Endodermal cell (in vitro differentiated cells): ENCODE results near the gene NMU. TPM values are rescaled to one million over a fixed set of nuclear protein-coding genes. Genes with fewer than 3 reads are reported as not detected.
"Not testable (repeated sequence)": the region's sequence is repeated elsewhere in the genome, so short reads cannot be mapped to it uniquely, and the experiment has no call there.

Source experiments
- DNase-seq: peaks from one replicate; pipeline ENCODE4 v3.0.0-alpha.2; 2017
- H3K27ac ChIP-seq: 2 replicates; pipeline ENCODE4 v1.5.1; 2013; ENCODE audit warnings: mild to moderate bottlenecking, low read depth, low read length, moderate library complexity
- H3K27me3 ChIP-seq: 2 replicates; pipeline ENCODE4 v1.6.1; 2013; ENCODE audit warnings: mild to moderate bottlenecking, low read length, moderate library complexity; ENCODE audit not compliant: insufficient read depth, control insufficient read depth, poor library complexity, severe bottlenecking
- H3K36me3 ChIP-seq: 2 replicates; pipeline ENCODE4 v1.7.0; 2013; ENCODE audit warnings: mild to moderate bottlenecking, low read length, moderate library complexity; ENCODE audit not compliant: control insufficient read depth, insufficient read depth
- H3K4me1 ChIP-seq: one replicate; pipeline ENCODE4 v1.7.0; 2013; ENCODE audit warnings: low read length; ENCODE audit not compliant: control insufficient read depth, insufficient read depth
- H3K4me3 ChIP-seq: 2 replicates; pipeline ENCODE4 v1.5.1; 2013; ENCODE audit warnings: mild to moderate bottlenecking, low read length, moderate library complexity
- H3K9ac ChIP-seq: 2 replicates; pipeline ENCODE4 v1.6.1; 2013; ENCODE audit warnings: mild to moderate bottlenecking, low read length, moderate library complexity; ENCODE audit not compliant: poor library complexity, severe bottlenecking; ENCODE audit errors: extremely low read depth
- H3K9me3 ChIP-seq: 2 replicates; pipeline ENCODE4 v1.6.1; 2013; ENCODE audit warnings: mild to moderate bottlenecking, low read length, moderate library complexity; ENCODE audit not compliant: control insufficient read depth
- H3K27ac Mint-ChIP-seq: 2 replicates; pipeline ENCODE4 v1.8.0; 2020; ENCODE audit warnings: mixed read lengths
- H3K27me3 Mint-ChIP-seq: 2 replicates; pipeline ENCODE4 v1.8.0; 2021; ENCODE audit warnings: mild to moderate bottlenecking, mixed read lengths; ENCODE audit not compliant: insufficient read depth
- H3K36me3 Mint-ChIP-seq: 2 replicates; pipeline ENCODE4 v1.8.0; 2020; ENCODE audit warnings: low read depth, mixed read lengths
- H3K4me1 Mint-ChIP-seq: 2 replicates; pipeline ENCODE4 v1.8.0; 2020; ENCODE audit warnings: mixed read lengths
- H3K4me3 Mint-ChIP-seq: 2 replicates; pipeline ENCODE4 v1.8.0; 2020; ENCODE audit warnings: mild to moderate bottlenecking, moderate library complexity, mixed read lengths
- H3K9me3 Mint-ChIP-seq: 2 replicates; pipeline ENCODE4 v1.8.0; 2020; ENCODE audit warnings: mild to moderate bottlenecking, mixed read lengths
- CTCF ChIP-seq: fragments of 200-600 bp; sonication (generic); conservative IDR thresholded peaks from 2 replicates; pipeline ENCODE4 v1.5.0; 2021; ENCODE audit warnings: antibody characterized with exemption, mild to moderate bottlenecking
- WGBS, 2 experiments: methylation state at CpG; one replicate each; pipeline versions ENCODE4 v1.1.5 to v1.1.7; 2013; ENCODE audit warnings: missing lambda C conversion rate in 2 of 2, mixed read lengths in 1 of 2; ENCODE audit not compliant: insufficient coverage in 1 of 2, insufficient read length in 1 of 2; 5-methylcytosine and 5-hydroxymethylcytosine counted together
- total RNA-seq, 2 donors: library from RNA; stranded (reverse); fragmentation: NEBNext Ultra II Directional in 1 of 2; extraction: Animal tissue kit (Norgen Biotek cat#: 25700) in 1 of 2; gene quantifications; 2 replicates in 1 of 2; 3 replicates in 1 of 2; pipeline ENCODE4 v1.2.1, GENCODE V29; 2021

The NMU gene
- total RNA-seq, 2 donors from 2014 or later: 9.6 to 17.2 TPM

- no peak overlapping the region for H3K27ac Mint-ChIP-seq
- H3K27me3 Mint-ChIP-seq: no peaks in the 10 kb centered on the region
- H3K9me3 Mint-ChIP-seq: peaks cover 7% of the 10 kb centered on the region
- Histone ChIP-seq H3K4me3 (no peak overlapping the region), H3K9ac (no peak overlapping the region), H3K27ac (no peak overlapping the region), H3K4me1 (no peaks in the 10 kb centered on the region), H3K36me3 (no peaks in the 10 kb centered on the region), H3K9me3 (no peaks in the 10 kb centered on the region), H3K27me3 (no peaks in the 10 kb centered on the region)
- peaks cover 7% of the 10 kb centered on the region for H3K4me1 Mint-ChIP-seq
- no peaks in the 10 kb centered on the region for H3K36me3 Mint-ChIP-seq
- DNase-seq: peak; percentile 63
- 84 to 87% methylated on average over 9 to 10 of the region's 10 CpGs for WGBS, 2 experiments
- H3K4me3 Mint-ChIP-seq: no peak overlapping the region
- no peak for TF ChIP-seq CTCF
Measured at GRCh38 chr4:55553441-55554201, 82.5 kb downstream of the NMU start.

GRCh38 chr4:55551964-55552363, 84.1 kb downstream of the NMU start:
- not testable (repeated sequence) for H3K9me3 Mint-ChIP-seq, DNase-seq, H3K4me3 Mint-ChIP-seq, H3K36me3 Mint-ChIP-seq, H3K36me3 ChIP-seq, H3K9me3 ChIP-seq, H3K27ac ChIP-seq, H3K4me3 ChIP-seq, H3K27me3 ChIP-seq, H3K9ac ChIP-seq, H3K27ac Mint-ChIP-seq, H3K4me1 ChIP-seq, H3K27me3 Mint-ChIP-seq
- H3K4me1 Mint-ChIP-seq: peaks cover 19% of the 10 kb centered on the region
- WGBS, 2 experiments: 97 to 100% methylated on average over 2 to 6 of the region's 6 CpGs

GRCh38 chr4:55549888-55550287, 86.2 kb downstream of the NMU start:
- H3K9me3 ChIP-seq: no peaks in the 10 kb centered on the region
- H3K4me1 Mint-ChIP-seq: peaks cover 21% of the 10 kb centered on the region
- no peak for TF ChIP-seq CTCF
- no peak overlapping the region for H3K4me3 ChIP-seq
- peaks cover 3% of the 10 kb centered on the region for H3K9me3 Mint-ChIP-seq
- no peaks in the 10 kb centered on the region for H3K27me3 ChIP-seq
- no peaks in the 10 kb centered on the region for H3K4me1 ChIP-seq
- no peak overlapping the region for H3K4me3 Mint-ChIP-seq
- no peaks in the 10 kb centered on the region for H3K36me3 Mint-ChIP-seq
- H3K9ac ChIP-seq: no peak overlapping the region
- no peak overlapping the region for H3K27ac Mint-ChIP-seq
- 83 to 91% methylated on average over 1 to 2 of the region's 2 CpGs for WGBS, 2 experiments
- H3K36me3 ChIP-seq: no peaks in the 10 kb centered on the region
- no peak for DNase-seq
- H3K27ac ChIP-seq: no peak overlapping the region
- no peaks in the 10 kb centered on the region for H3K27me3 Mint-ChIP-seq
